Liver (tissue), 9 donors: ENCODE data around the gene MUSK. TPM values are rescaled to one million over a fixed set of nuclear protein-coding genes. Genes with fewer than 3 reads are reported as not detected.

ENCODE experiments used
- DNase-seq: peaks from one replicate; pipeline ENCODE4 v3.0.0-alpha.2; 2017; ENCODE audit warnings: low spot score
- H3K27ac ChIP-seq, 2 donors: one replicate each; pipeline ENCODE4 v1.7.0; 2013; ENCODE audit warnings: inconsistent platforms in 2 of 2, low read length in 2 of 2, control low read depth in 1 of 2, low read depth in 1 of 2, mild to moderate bottlenecking in 1 of 2
- H3K27me3 ChIP-seq, 4 donors: one replicate each; pipeline versions ENCODE4 v1.6.1 to v1.7.0; 2013; ENCODE audit warnings: low read length in 3 of 4, inconsistent platforms in 1 of 4, mild to moderate bottlenecking in 1 of 4, moderate library complexity in 1 of 4; ENCODE audit not compliant: control insufficient read depth in 4 of 4, insufficient read depth in 4 of 4
- H3K36me3 ChIP-seq, 4 donors: one replicate each; pipeline versions ENCODE4 v1.6.1 to v1.7.0; 2013; ENCODE audit warnings: low read length in 3 of 4, mild to moderate bottlenecking in 3 of 4, low read depth in 1 of 4, moderate library complexity in 1 of 4; ENCODE audit not compliant: control insufficient read depth in 4 of 4, insufficient read depth in 3 of 4
- H3K4me1 ChIP-seq, 4 donors: one replicate each; pipeline versions ENCODE4 v1.6.1 to v1.7.0; 2013; ENCODE audit warnings: low read length in 3 of 4, mild to moderate bottlenecking in 3 of 4, moderate library complexity in 1 of 4; ENCODE audit not compliant: control insufficient read depth in 4 of 4, insufficient read depth in 4 of 4
- H3K4me3 ChIP-seq, 3 donors: one replicate each; pipeline versions ENCODE4 v1.6.1 to v1.7.0; 2013; ENCODE audit warnings: low read length in 3 of 3, control low read depth in 1 of 3, low read depth in 1 of 3, mild to moderate bottlenecking in 1 of 3
- H3K9ac ChIP-seq, 2 donors: one replicate each; pipeline ENCODE4 v1.7.0; 2013; ENCODE audit warnings: low read length in 2 of 2, mild to moderate bottlenecking in 2 of 2, moderate library complexity in 2 of 2, control low read depth in 1 of 2, low read depth in 1 of 2
- H3K9me3 ChIP-seq, 4 donors: one replicate each; pipeline versions ENCODE4 v1.6.1 to v1.7.0; 2013; ENCODE audit warnings: low read length in 3 of 4; ENCODE audit not compliant: control insufficient read depth in 4 of 4
- ATF3 ChIP-seq: IDR thresholded peaks from 2 replicates; pipeline ENCODE4 v1.6.1; 2016; ENCODE audit warnings: antibody characterized with exemption
- CTCF ChIP-seq: fragments of 150-350 bp; IDR thresholded peaks from 2 replicates; pipeline ENCODE4 v1.5.1; 2017; ENCODE audit warnings: improper control_type of control experiment, low read depth, low read length; ENCODE audit not compliant: missing input control
- EGR1 ChIP-seq, 2 donors: IDR thresholded peaks; 2 replicates each; pipeline ENCODE4 v1.6.1; 2016 to 2018; ENCODE audit warnings: antibody characterized with exemption in 2 of 2, low read depth in 2 of 2
- FOXA1 ChIP-seq: IDR thresholded peaks from 2 replicates; pipeline ENCODE4 v1.6.1; 2016; ENCODE audit warnings: antibody characterized with exemption
- FOXA2 ChIP-seq: IDR thresholded peaks from 2 replicates; pipeline ENCODE4 v1.6.1; 2016; ENCODE audit warnings: antibody characterized with exemption
- GABPA ChIP-seq, 2 donors: IDR thresholded peaks in 1 of 2; conservative IDR thresholded peaks in 1 of 2; 2 replicates each; pipeline ENCODE4 v1.6.1; 2016; ENCODE audit warnings: antibody characterized with exemption in 2 of 2, mild to moderate bottlenecking in 1 of 2, moderate library complexity in 1 of 2
- HNF4A ChIP-seq, 2 donors: conservative IDR thresholded peaks; 2 replicates each; pipeline ENCODE4 v1.6.1; 2016; ENCODE audit warnings: antibody characterized with exemption in 2 of 2, mild to moderate bottlenecking in 2 of 2
- HNF4G ChIP-seq: IDR thresholded peaks from 2 replicates; pipeline ENCODE4 v1.6.1; 2016; ENCODE audit warnings: antibody characterized with exemption
- JUND ChIP-seq, 2 donors: IDR thresholded peaks; 2 replicates each; pipeline ENCODE4 v1.6.1; 2016; ENCODE audit warnings: antibody characterized with exemption in 2 of 2
- MAX ChIP-seq: IDR thresholded peaks from 2 replicates; pipeline ENCODE4 v1.6.1; 2016; ENCODE audit warnings: antibody characterized with exemption
- NR2F2 ChIP-seq: IDR thresholded peaks from 2 replicates; pipeline ENCODE4 v1.6.1; 2016; ENCODE audit warnings: antibody characterized with exemption
- RAD21 ChIP-seq, 2 donors: IDR thresholded peaks; 2 replicates each; pipeline ENCODE4 v1.6.1; 2016; ENCODE audit warnings: antibody characterized with exemption in 2 of 2, mild to moderate bottlenecking in 2 of 2
- REST ChIP-seq: IDR thresholded peaks from 2 replicates; pipeline ENCODE4 v1.6.1; 2016; ENCODE audit warnings: antibody characterized with exemption, mild to moderate bottlenecking
- RXRA ChIP-seq, 2 donors: IDR thresholded peaks; 2 replicates each; pipeline ENCODE4 v1.6.1; 2017 to 2018; ENCODE audit warnings: antibody characterized with exemption in 2 of 2, mild to moderate bottlenecking in 1 of 2
- SP1 ChIP-seq: IDR thresholded peaks from 2 replicates; pipeline ENCODE4 v1.6.1; 2018; ENCODE audit warnings: antibody characterized with exemption, mild to moderate bottlenecking
- TAF1 ChIP-seq: conservative IDR thresholded peaks from 2 replicates; pipeline ENCODE4 v1.6.1; 2016; ENCODE audit warnings: antibody characterized with exemption, mild to moderate bottlenecking
- YY1 ChIP-seq: IDR thresholded peaks from 2 replicates; pipeline ENCODE4 v1.6.1; 2016; ENCODE audit warnings: antibody characterized with exemption, mild to moderate bottlenecking
- ZBTB33 ChIP-seq: IDR thresholded peaks from 2 replicates; pipeline ENCODE4 v1.6.1; 2016; ENCODE audit warnings: antibody characterized with exemption
- WGBS: extraction: QIAGEN DNeasy Blood & Tissue Kit; methylation state at CpG from one replicate; pipeline ENCODE4 v1.1.7; 2013; 5-methylcytosine and 5-hydroxymethylcytosine counted together
- polyA plus RNA-seq, 2 donors: library from polyadenylated mRNA; stranded (reverse) in 1 of 2; unstranded in 1 of 2; fragments of 200-250 nt in 1 of 2; fragments of >200 nt in 1 of 2; fragmentation: Nextera tagmentation in 1 of 2; extraction: Ambion mirVana in 1 of 2; gene quantifications; one replicate each; pipeline versions ENCODE4 v1.2.1 to v1.2.3, GENCODE V29; 2013 to 2015
- total RNA-seq, 2 donors: library from RNA; depleted of rRNA; stranded (reverse); fragments of >200 nt; gene quantifications; one replicate each; pipeline ENCODE4 v1.2.3, GENCODE V29; 2014
- donor health status: healthy.
- donor health status: healthy.
- donor health status: healthy.
- donor health status: healthy.
- donor health status: healthy.

MUSK gene
- total and polyA plus RNA-seq, 4 donors, result 0.05 to 0.17 (median 0.10) TPM; not detected in 1

GRCh38 chr9:110746211-110746930 lies 77.8 kb downstream of the MUSK start:
- 70% methylated on average over 4 of the region's 4 CpGs for WGBS
- Histone ChIP-seq H3K4me3 (no peak overlapping the region), H3K4me1 (no peaks in the 10 kb centered on the region), H3K36me3 (no peaks in the 10 kb centered on the region), H3K27ac (no peak overlapping the region), H3K27me3 (peaks cover 0 to 8% (median 0%) of the 10 kb centered on the region in 4 donors), H3K9ac (no peak overlapping the region), H3K9me3 (no peaks in the 10 kb centered on the region)
- no peak for DNase-seq
- TF ChIP-seq HNF4A (conservative IDR thresholded peaks at IDR 0.05) (no peak), FOXA1 (no peak), SP1 (no peak), GABPA (IDR thresholded peaks at IDR 0.05 in 1 of 2, conservative IDR thresholded peaks at IDR 0.05 in 1 of 2) (no peak), FOXA2 (no peak), CTCF (no peak), TAF1 (no peak), MAX (no peak), RXRA (IDR thresholded peaks at IDR 0.05) (no peak), NR2F2 (no peak), HNF4G (no peak), RAD21 (IDR thresholded peaks at IDR 0.05) (no peak), ATF3 (no peak), REST (no peak), YY1 (no peak), JUND (IDR thresholded peaks at IDR 0.05) (no peak), ZBTB33 (no peak), EGR1 (IDR thresholded peaks at IDR 0.05; ENCODE audit: low read depth in 2 of 2) (no peak)
